Sigmoid colon (tissue), 7 donors: ENCODE data around the gene TUBGCP2. TPM values are rescaled to one million over a fixed set of nuclear protein-coding genes. Genes with fewer than 3 reads are reported as not detected.

Source experiments
- DNase-seq: peaks from one replicate; pipeline ENCODE4 v3.0.0-alpha.2; 2019
- H3K27ac ChIP-seq, 4 donors: fragments of 200-600 bp; sonication (generic); one replicate each; pipeline ENCODE4 v1.5.1; 2016 to 2019; ENCODE audit warnings: mild to moderate bottlenecking in 1 of 4
- H3K27me3 ChIP-seq, 3 donors: fragments of 200-600 bp; sonication (generic); one replicate each; pipeline ENCODE4 v1.5.1; 2019; ENCODE audit warnings: mild to moderate bottlenecking in 1 of 3
- H3K36me3 ChIP-seq, 4 donors: fragments of 200-600 bp; sonication (generic); one replicate each; pipeline ENCODE4 v1.5.1; 2016 to 2019
- H3K4me1 ChIP-seq, 4 donors: fragments of 200-600 bp; sonication (generic); one replicate each; pipeline ENCODE4 v1.5.1; 2017 to 2019
- H3K4me3 ChIP-seq, 4 donors: fragments of 200-600 bp; sonication (generic); one replicate each; pipeline ENCODE4 v1.5.1; 2017 to 2019; ENCODE audit warnings: mild to moderate bottlenecking in 2 of 4, moderate library complexity in 1 of 4
- H3K9me3 ChIP-seq, 4 donors: fragments of 200-600 bp in 3 of 4; sonication (generic) in 3 of 4; one replicate each; pipeline versions ENCODE4 v1.5.1 to v1.6.1; 2013 to 2019
- CTCF ChIP-seq, 4 experiments: fragments of 450-650 bp in 3 of 4; fragments of 200-600 bp in 1 of 4; IDR thresholded peaks; one replicate each; pipeline ENCODE4 v1.5.1; 2016 to 2019; ENCODE audit warnings: antibody characterized with exemption in 4 of 4, mild to moderate bottlenecking in 3 of 4, moderate library complexity in 2 of 4
- EP300 ChIP-seq, 4 donors: sonication (generic); formaldehyde crosslinking; IDR thresholded peaks; one replicate each; pipeline ENCODE4 v1.6.1; 2017; ENCODE audit warnings: antibody characterized with exemption in 4 of 4
- POLR2A ChIP-seq, 2 donors: fragments of 450-650 bp; IDR thresholded peaks; one replicate each; pipeline ENCODE4 v1.6.1; 2016; ENCODE audit warnings: antibody characterized with exemption in 2 of 2, mild to moderate bottlenecking in 2 of 2, moderate library complexity in 2 of 2
- POLR2AphosphoS5 ChIP-seq, 4 donors: sonication (generic); formaldehyde crosslinking; IDR thresholded peaks; one replicate each; pipeline ENCODE4 v1.6.1; 2017; ENCODE audit warnings: antibody characterized with exemption in 4 of 4
- WGBS, 2 donors: extraction: QIAGEN DNeasy Blood & Tissue Kit; methylation state at CpG; one replicate each; pipeline ENCODE4 v1.1.7; 2013; 5-methylcytosine and 5-hydroxymethylcytosine counted together
- intact Hi-C: fragments of 100-400 bp; cut with DNase I; formaldehyde crosslinking; loops from one replicate; pipeline ENCODE4 v1.15.1; 2023
- polyA plus RNA-seq, 3 donors: library from polyadenylated mRNA; stranded (reverse); fragments of 200-250 nt; gene quantifications; one replicate each; pipeline ENCODE4 v1.2.3, GENCODE V29; 2013
- total RNA-seq, 4 donors: library from RNA; depleted of rRNA; stranded (reverse); fragments of >200 nt; gene quantifications; one replicate each; pipeline ENCODE4 v1.1.0, GENCODE V29; 2016
- donor health status: healthy with polysubstance abuse.
- donor health status: Bipolar disorder and iron deficiency.
- donor health status: healthy.

Gene TUBGCP2
- 10 to 100 TPM; 25.8 to 33.5 (median 30.2) TPM for total RNA-seq
- polyA plus RNA-seq = 10 to 100 TPM; 13.8 to 51.1 (median 26.6) TPM

- peak; percentile 94 for DNase-seq
- no peaks in the 10 kb centered on the region for H3K9me3 ChIP-seq
- peaks cover 0 to 50% (median 41%) of the 10 kb centered on the region in 4 donors for H3K4me1 ChIP-seq
- H3K4me3 ChIP-seq = peak within 1 kb of the TSS; percentile 60 to 99 (median 96)
- WGBS, 2 donors = 0 to 1% methylated on average over 89 of the region's 89 CpGs
- H3K27me3 ChIP-seq = no peaks in the 10 kb centered on the region
- peak within 1 kb of the TSS; percentile 86 to 97 (median 94) for H3K27ac ChIP-seq
- peak in 1 of 4 experiments; percentile 6 for TF ChIP-seq CTCF (IDR thresholded peaks at IDR 0.05)
- peak; percentile 83 to 95 (median 88) for TF ChIP-seq POLR2AphosphoS5 (IDR thresholded peaks at IDR 0.05)
- peak in 1 of 2 donors; percentile 41 for TF ChIP-seq POLR2A (IDR thresholded peaks at IDR 0.05)
- TF ChIP-seq EP300 (IDR thresholded peaks at IDR 0.05) = no peak
- intact Hi-C loops = loop anchor here (1.0 to 10.0 kb wide), 2 partner anchors 47 to 974 kb away; partner anchors contain the start of gene LRRC27
- H3K36me3 ChIP-seq = peaks cover 0 to 37% (median 13%) of the 10 kb centered on the region in 4 donors
Measured at GRCh38 chr10:133308421-133309099, at the start of gene TUBGCP2, which contains the start of gene ZNF511. Gene TUBGCP2, minus strand, starts transcription at chr10:133308872. Its CDS starts 5,931 bp downstream, at chr10:133302941. Gene ZNF511, plus strand, starts transcription at chr10:133308914. Its CDS starts 30 bp downstream, at chr10:133308944.

- H3K4me1 ChIP-seq = peaks cover 0 to 18% (median 16%) of the 10 kb centered on the region in 4 donors
- H3K27ac ChIP-seq = peak within 1 kb of the TSS; percentile 36 to 66 (median 52)
- no peaks in the 10 kb centered on the region for H3K9me3 ChIP-seq
- H3K27me3 ChIP-seq = peaks cover 3 to 43% (median 26%) of the 10 kb centered on the region in 3 donors
- TF ChIP-seq EP300 (IDR thresholded peaks at IDR 0.05) = no peak
- peak in 3 of 4 donors; percentile 7 to 46 (median 39) for TF ChIP-seq POLR2AphosphoS5 (IDR thresholded peaks at IDR 0.05)
- intact Hi-C loops = no loop called here
- H3K36me3 ChIP-seq = peaks cover 0 to 12% (median 5%) of the 10 kb centered on the region in 4 donors
- no peak for DNase-seq
- peak within 1 kb of the TSS; percentile 37 to 62 (median 57) for H3K4me3 ChIP-seq
- 1 to 2% methylated on average over 83 of the region's 83 CpGs for WGBS, 2 donors
Measured at GRCh38 chr10:133357285-133358161, 48.9 kb upstream of the TUBGCP2 start, which contains the start of gene FUOM. Gene FUOM, minus strand, starts transcription at chr10:133358019. Its CDS starts 12 bp downstream, at chr10:133358007.

GRCh38 chr10:133356549-133357284 lies 48.0 kb upstream of the TUBGCP2 start:
- TF ChIP-seq POLR2AphosphoS5 (IDR thresholded peaks at IDR 0.05) (no peak), CTCF (IDR thresholded peaks at IDR 0.05) (no peak), POLR2A (IDR thresholded peaks at IDR 0.05) (no peak), EP300 (IDR thresholded peaks at IDR 0.05) (no peak)
- Histone ChIP-seq H3K27me3 (peaks cover 3 to 46% (median 26%) of the 10 kb centered on the region in 3 donors), H3K4me3 (peak overlapping the region; percentile 37 to 62 (median 57)), H3K9me3 (no peaks in the 10 kb centered on the region), H3K4me1 (peaks cover 0 to 18% (median 16%) of the 10 kb centered on the region in 4 donors), H3K27ac (no peak overlapping the region), H3K36me3 (peaks cover 0 to 4% (median 0%) of the 10 kb centered on the region in 4 donors)
- 45 to 53% methylated on average over 27 of the region's 27 CpGs for WGBS, 2 donors
- intact Hi-C loops = no loop called here
- DNase-seq = no peak

- TF ChIP-seq CTCF (IDR thresholded peaks at IDR 0.05) = no peak
- no peak for TF ChIP-seq POLR2A (IDR thresholded peaks at IDR 0.05)
- no peak for TF ChIP-seq POLR2AphosphoS5 (IDR thresholded peaks at IDR 0.05)
- TF ChIP-seq EP300 (IDR thresholded peaks at IDR 0.05) = no peak
- no peak overlapping the region for H3K4me3 ChIP-seq
- H3K27me3 ChIP-seq = peaks cover 3 to 53% (median 26%) of the 10 kb centered on the region in 3 donors
- no peak overlapping the region for H3K27ac ChIP-seq
- 95 to 97% methylated on average over 3 of the region's 3 CpGs for WGBS, 2 donors
- H3K36me3 ChIP-seq = no peaks in the 10 kb centered on the region
- no peaks in the 10 kb centered on the region for H3K9me3 ChIP-seq
- peaks cover 0 to 18% (median 16%) of the 10 kb centered on the region in 4 donors for H3K4me1 ChIP-seq
- intact Hi-C loops = no loop called here
- no peak for DNase-seq
Measured at GRCh38 chr10:133355991-133356390, 47.3 kb upstream of the TUBGCP2 start.
